Vagina (tissue), 2 donors: ENCODE measurements around the gene NXPH4. TPM values are rescaled to one million over a fixed set of nuclear protein-coding genes. Genes with fewer than 3 reads are reported as not detected.
A peak's percentile ranks its signal among the peaks of the same experiment; 100 is the strongest.

Experiments used
- DNase-seq, 2 donors: peaks; one replicate each; pipeline ENCODE4 v3.0.0-alpha.2; 2017; ENCODE audit errors: extremely low spot score in 2 of 2
- H3K27ac ChIP-seq: fragments of 200-600 bp; sonication (generic); one replicate; pipeline ENCODE4 v1.5.1; 2019
- H3K27me3 ChIP-seq: fragments of 200-600 bp; sonication (generic); one replicate; pipeline ENCODE4 v1.5.1; 2019
- H3K36me3 ChIP-seq, 2 donors: fragments of 200-600 bp; sonication (generic); one replicate each; pipeline ENCODE4 v1.5.1; 2017 to 2019
- H3K4me1 ChIP-seq: fragments of 200-600 bp; sonication (generic); one replicate; pipeline ENCODE4 v1.5.1; 2019
- H3K4me3 ChIP-seq, 2 donors: fragments of 200-600 bp; sonication (generic); 1 replicate in 1 of 2; 2 replicates in 1 of 2; pipeline ENCODE4 v1.5.1; 2016 to 2019
- H3K9me3 ChIP-seq: fragments of 200-600 bp; sonication (generic); one replicate; pipeline ENCODE4 v1.5.1; 2019
- CTCF ChIP-seq, 3 experiments: fragments of 450-650 bp in 2 of 3; fragments of 200-600 bp in 1 of 3; sonication (generic) in 1 of 3; IDR thresholded peaks; one replicate each; pipeline ENCODE4 v1.5.1; 2017 to 2019; ENCODE audit warnings: antibody characterized with exemption in 3 of 3, mild to moderate bottlenecking in 2 of 3, moderate library complexity in 2 of 3
- POLR2A ChIP-seq, 2 donors: fragments of 450-650 bp; IDR thresholded peaks; one replicate each; pipeline ENCODE4 v1.6.1; 2017; ENCODE audit warnings: antibody characterized with exemption in 2 of 2, mild to moderate bottlenecking in 2 of 2, moderate library complexity in 2 of 2
- POLR2AphosphoS5 ChIP-seq, 2 donors: sonication (generic); formaldehyde crosslinking; IDR thresholded peaks; one replicate each; pipeline ENCODE4 v1.9.0; 2017; ENCODE audit warnings: antibody characterized with exemption in 2 of 2, mild to moderate bottlenecking in 2 of 2, low read depth in 1 of 2; ENCODE audit not compliant: insufficient read depth in 1 of 2
- intact Hi-C: fragments of 100-400 bp; cut with DNase I; formaldehyde crosslinking; loops from one replicate; pipeline ENCODE4 v1.15.1; 2023
- total RNA-seq: library from RNA; depleted of rRNA; stranded (reverse); fragments of >200 nt; gene quantifications from one replicate; pipeline ENCODE4 v1.2.3, GENCODE V29; 2016

Gene NXPH4
- total RNA-seq, 1 donor from 2014 or later, result 3.2 TPM

- Histone ChIP-seq H3K27ac (no peak overlapping the region), H3K9me3 (no peaks in the 10 kb centered on the region), H3K4me3 (no peak overlapping the region), H3K4me1 (peaks cover 29% of the 10 kb centered on the region), H3K36me3 (peaks cover 0 to 48% of the 10 kb centered on the region in 2 donors), H3K27me3 (no peaks in the 10 kb centered on the region)
- TF ChIP-seq CTCF (IDR thresholded peaks at IDR 0.05) (no peak), POLR2AphosphoS5 (IDR thresholded peaks at IDR 0.05; ENCODE audit: insufficient read depth in 1 of 2, low read depth in 1 of 2) (no peak), POLR2A (IDR thresholded peaks at IDR 0.05) (no peak)
- no peak for DNase-seq
- intact Hi-C loops, result no loop called here
These were observed 4.5 kb upstream of the NXPH4 start for GRCh38 chr12:57211791-57212700.

GRCh38 chr12:57212701-57213057 is 3.9 kb upstream of the NXPH4 start:
- peaks cover 35% of the 10 kb centered on the region for H3K4me1 ChIP-seq
- H3K4me3 ChIP-seq, result no peak overlapping the region
- H3K36me3 ChIP-seq, result peaks cover 0 to 44% of the 10 kb centered on the region in 2 donors
- no peaks in the 10 kb centered on the region for H3K9me3 ChIP-seq
- no peak for DNase-seq
- H3K27me3 ChIP-seq, result no peaks in the 10 kb centered on the region
- H3K27ac ChIP-seq, result peak overlapping the region; percentile 40
- no peak for TF ChIP-seq POLR2A (IDR thresholded peaks at IDR 0.05)
- no peak for TF ChIP-seq CTCF (IDR thresholded peaks at IDR 0.05)
- no peak for TF ChIP-seq POLR2AphosphoS5 (IDR thresholded peaks at IDR 0.05; ENCODE audit: insufficient read depth in 1 of 2, low read depth in 1 of 2)
- intact Hi-C loops, result no loop called here

- TF ChIP-seq POLR2AphosphoS5 (IDR thresholded peaks at IDR 0.05; ENCODE audit: insufficient read depth in 1 of 2, low read depth in 1 of 2) (peak; percentile 24 to 37), CTCF (IDR thresholded peaks at IDR 0.05) (peak; percentile 82), POLR2A (IDR thresholded peaks at IDR 0.05) (no peak)
- Histone ChIP-seq H3K9me3 (no peaks in the 10 kb centered on the region), H3K4me1 (peaks cover 40% of the 10 kb centered on the region), H3K27me3 (no peaks in the 10 kb centered on the region), H3K27ac (peak overlapping the region; percentile 40), H3K4me3 (no peak overlapping the region), H3K36me3 (peaks cover 0 to 39% of the 10 kb centered on the region in 2 donors)
- DNase-seq, result no peak
- intact Hi-C loops, result no loop called here
These were observed 3.4 kb upstream of the NXPH4 start for GRCh38 chr12:57213058-57213715.

- Histone ChIP-seq H3K4me3 (no peak overlapping the region), H3K9me3 (no peaks in the 10 kb centered on the region), H3K4me1 (peaks cover 40% of the 10 kb centered on the region), H3K36me3 (peaks cover 0 to 33% of the 10 kb centered on the region in 2 donors), H3K27ac (no peak overlapping the region), H3K27me3 (no peaks in the 10 kb centered on the region)
- intact Hi-C loops, result no loop called here
- DNase-seq, result no peak
- TF ChIP-seq POLR2AphosphoS5 (IDR thresholded peaks at IDR 0.05; ENCODE audit: insufficient read depth in 1 of 2, low read depth in 1 of 2), result no peak
- TF ChIP-seq POLR2A (IDR thresholded peaks at IDR 0.05), result no peak
- TF ChIP-seq CTCF (IDR thresholded peaks at IDR 0.05), result no peak
These were observed 2.7 kb upstream of the NXPH4 start for GRCh38 chr12:57213763-57214397.
